CD4-positive, alpha-beta T cell treated with Interferon gamma for 1 hour (primary cell): ENCODE measurements around the gene C3.
"Not testable (repeated sequence)": the region's sequence is repeated elsewhere in the genome, so short reads cannot be mapped to it uniquely, and the experiment has no call there.

Experiments used
- DNase-seq: peaks from one replicate; pipeline ENCODE4 v3.0.0-alpha.2; 2020

Gene C3

DNA sequence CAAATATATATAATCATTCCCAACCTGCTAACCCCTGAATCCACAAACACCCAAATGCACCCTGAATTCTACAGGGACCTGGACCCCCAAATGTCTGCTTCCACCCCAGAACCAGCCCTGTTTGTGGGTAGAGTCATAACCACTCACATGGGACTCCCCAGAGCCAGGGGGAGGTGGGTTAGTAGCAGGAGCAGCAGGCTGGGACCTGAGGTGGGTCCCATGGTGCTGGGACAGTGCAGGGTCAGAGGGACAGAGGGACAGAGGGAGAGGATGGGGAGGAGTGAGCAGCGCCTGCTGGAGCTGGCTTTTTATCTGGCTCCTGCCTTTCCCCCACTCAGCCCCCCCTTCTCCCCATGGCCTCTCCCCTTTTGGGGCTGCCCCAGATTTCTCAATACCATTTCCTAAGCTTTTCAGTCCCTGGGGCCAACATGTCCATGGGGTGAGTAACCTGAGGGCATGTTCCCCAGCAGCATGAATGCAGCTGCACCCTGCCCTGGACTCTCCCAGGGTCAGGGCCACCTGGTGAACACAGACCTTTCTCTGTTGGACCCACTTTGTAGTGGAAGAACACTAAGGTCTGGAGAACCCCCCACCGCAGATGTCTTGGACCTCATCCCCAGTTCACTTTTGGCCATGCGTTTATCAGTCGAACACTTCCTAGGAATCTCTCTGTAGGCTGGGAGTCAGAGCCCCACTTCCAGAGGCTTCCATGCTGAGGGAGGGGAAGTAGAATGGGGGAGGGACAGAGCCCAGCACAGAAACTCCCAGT is at the start of gene C3:
Gene C3 (minus strand): TSS at position 282 of the 769 bp plus-strand sequence. CDS start 61 bp downstream, at position 221.
- DNase-seq: peak; percentile 56

GRCh38 chr19:6769006-6769619 is 48.7 kb upstream of the C3 start:
- DNase-seq: no peak

DNA sequence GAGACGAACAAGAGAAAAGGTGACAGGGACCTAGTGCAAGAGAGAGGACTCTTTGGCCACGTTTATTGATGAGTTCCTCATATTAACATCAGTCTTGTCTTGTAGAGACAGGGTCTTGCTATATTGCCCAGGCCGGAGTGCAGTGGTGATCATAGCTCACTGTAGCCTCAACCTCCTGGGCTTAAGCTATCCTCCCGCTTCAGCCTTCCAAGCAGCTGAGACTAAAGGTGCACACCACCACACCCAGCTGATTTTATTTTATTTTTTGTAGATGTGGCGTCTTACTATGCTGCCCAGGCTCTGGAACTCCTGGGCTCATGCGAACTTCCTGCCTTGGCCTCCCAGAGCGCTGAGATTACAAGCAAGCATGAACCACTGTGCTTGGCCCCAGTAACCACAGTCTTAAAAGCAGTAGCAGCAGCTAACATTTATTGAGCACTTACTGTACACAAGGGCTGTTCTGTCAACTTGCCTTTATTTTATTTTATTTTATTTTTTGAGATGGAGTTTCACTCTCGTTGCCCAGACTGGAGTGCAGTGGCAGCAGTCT is 47.9 kb upstream of the C3 start:
- DNase-seq: no peak

DNA sequence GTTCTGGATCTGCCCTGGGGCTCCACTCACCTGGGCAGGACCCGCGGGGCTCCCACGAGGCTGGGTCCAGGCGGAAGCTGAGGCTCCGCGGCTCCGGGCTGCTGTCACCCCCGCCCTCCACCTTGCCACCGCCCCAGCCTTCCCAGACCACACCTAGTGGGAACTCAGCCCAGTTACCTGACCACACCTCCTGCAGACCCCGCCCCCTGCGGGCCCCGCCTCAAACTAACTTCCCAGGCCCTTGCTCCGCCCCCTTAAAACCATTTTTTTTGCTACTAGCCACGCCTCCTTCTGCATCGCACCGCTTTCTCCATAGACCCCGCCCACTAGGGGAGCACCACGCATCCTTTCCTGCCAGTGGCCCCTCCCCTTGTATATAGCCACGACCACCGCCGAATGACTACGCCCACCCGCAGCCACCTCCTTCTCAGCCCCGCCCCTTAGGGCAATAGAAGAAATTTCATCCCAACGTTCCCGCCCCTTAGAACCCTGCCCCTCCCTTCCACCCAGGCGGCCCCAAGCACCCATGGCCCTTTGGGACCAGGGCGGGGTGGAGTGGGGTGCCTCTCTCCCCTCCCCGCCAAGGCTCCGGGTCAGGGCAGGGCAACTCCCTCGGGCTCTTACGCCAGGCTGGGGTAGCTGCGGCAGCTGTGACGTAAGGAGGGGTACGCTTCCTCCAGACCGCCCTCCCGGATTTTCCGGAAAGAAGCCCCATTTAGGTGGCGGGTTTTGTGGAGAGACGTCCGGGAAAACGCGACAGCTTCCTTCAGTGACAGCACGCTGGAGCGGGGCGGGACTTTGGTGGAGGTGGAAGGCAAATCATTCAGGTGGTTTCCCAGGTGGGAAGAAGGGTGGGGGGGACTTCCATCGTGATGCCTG is 47.1 kb upstream of the C3 start, which contains the start of gene SH2D3A:
Gene SH2D3A (minus strand): TSS at position 79 of the 879 bp plus-strand sequence. CDS start 3,687 bp downstream, outside the sequence.
- DNase-seq: peak; percentile 94

DNA sequence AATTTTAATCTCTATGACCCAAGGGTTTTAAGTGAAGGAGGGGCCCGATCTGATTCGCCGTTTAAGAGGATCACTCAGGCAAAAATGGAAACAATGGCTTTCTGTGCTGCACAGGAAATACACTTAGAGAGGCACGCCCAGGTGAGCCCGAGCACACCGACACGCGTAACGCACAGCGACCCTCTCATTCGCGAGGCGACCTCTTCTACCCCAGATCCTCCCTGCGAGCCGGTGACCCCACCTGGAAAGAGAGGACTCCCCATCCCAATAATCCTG is 46.6 kb upstream of the C3 start:
- DNase-seq: no peak

- DNase-seq: no peak
Measured at GRCh38 chr19:6766357-6767080, 46.1 kb upstream of the C3 start.

GRCh38 chr19:6765738-6766356 is 45.4 kb upstream of the C3 start:
- DNase-seq: no peak

- DNase-seq: not testable (repeated sequence)
Measured at GRCh38 chr19:6762253-6762797, 41.9 kb upstream of the C3 start.

- DNase-seq: peak; percentile 36
Measured at GRCh38 chr19:6761053-6761676, 40.7 kb upstream of the C3 start.

GRCh38 chr19:6760606-6761005 is 40.2 kb upstream of the C3 start:
- DNase-seq: no peak

- DNase-seq: no peak
Measured at GRCh38 chr19:6754653-6755463, 34.4 kb upstream of the C3 start.

- no peak for DNase-seq
Measured at GRCh38 chr19:6754136-6754535, 33.7 kb upstream of the C3 start.

DNA sequence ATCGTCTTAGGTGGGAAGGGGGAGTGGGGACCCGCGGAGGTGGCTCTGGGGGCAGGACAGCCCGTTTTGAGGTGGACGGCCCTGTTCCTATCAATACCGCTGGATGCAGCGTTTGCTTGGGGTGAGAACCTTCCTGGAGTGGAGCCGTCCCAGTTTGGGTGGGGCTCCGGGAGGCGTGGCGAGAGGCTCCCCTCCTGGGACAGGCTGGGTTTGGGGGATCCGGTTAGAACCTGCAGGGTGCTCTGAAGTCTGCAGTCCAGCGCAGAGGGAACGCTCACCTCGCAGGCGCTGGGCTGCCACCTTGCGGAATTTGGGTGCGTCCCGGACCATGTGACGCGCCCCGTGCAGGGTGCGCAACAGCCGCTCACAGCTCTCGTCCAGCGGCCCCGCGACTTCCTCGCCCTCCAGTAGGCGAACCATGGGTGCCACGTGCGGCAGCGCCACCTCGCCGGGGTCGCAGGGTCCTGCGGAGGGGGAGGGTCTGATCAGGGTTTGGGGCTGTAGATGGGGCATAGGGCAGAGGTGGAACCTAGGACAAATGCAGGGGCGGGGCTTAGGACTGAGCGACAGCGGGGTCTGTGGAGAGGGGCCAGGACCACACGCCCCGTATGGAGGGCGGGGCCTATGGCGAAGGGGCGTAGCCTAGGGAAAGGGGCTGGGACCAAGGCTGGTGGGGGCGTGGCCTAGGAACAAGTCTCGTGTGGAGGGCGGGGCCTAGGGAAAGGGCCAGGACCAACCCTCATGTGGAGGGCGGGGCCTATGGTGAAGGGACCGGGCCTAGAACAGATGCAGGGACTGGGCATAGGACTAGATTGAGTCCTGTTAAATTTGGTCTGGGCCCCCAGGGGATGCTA is 33.0 kb upstream of the C3 start:
- DNase-seq: peak; percentile 84

GRCh38 chr19:6752256-6753177 is 32.1 kb upstream of the C3 start:
- DNase-seq: no peak

GRCh38 chr19:6751189-6751588 is 30.7 kb upstream of the C3 start:
- no peak for DNase-seq

DNA sequence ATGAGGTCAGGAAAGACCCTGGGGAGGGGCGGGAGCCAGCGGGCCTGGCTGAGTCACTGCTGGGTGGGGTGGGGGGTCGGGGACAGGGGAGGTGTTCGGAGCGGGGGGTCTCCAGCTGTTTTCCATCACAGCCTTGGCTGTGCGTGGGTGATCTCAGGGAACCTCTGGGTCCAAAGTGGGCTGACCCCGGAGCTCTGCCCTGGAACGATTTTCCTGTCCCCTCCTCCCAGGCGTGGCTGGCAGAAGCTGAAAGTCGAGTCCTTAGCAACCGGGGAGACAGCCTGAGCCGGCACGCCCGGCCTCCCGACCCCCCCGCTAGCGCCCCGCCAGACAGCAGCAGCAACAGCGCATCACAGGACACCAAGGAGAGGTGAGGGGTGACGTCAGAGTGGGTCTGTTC is 29.6 kb upstream of the C3 start:
- no peak for DNase-seq

DNA sequence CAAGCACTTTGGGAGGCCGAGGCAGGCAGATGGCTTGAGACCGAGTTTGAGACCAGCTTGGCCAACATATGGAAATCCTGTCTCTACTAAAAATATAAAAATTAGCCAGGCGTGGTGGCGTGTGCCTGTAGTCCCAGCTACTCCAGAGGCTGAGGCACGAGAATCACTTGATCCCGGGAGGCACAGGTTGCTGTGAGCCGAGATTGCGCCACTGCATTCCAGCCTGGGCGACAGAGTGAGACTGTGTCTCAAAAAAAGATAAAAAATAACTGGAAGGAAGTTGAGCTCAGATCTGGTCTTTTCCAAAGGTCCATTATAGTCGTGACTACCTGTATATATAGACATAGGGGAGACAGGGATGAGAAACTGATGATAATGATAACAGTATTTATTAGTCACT is 28.1 kb upstream of the C3 start:
- DNase-seq: not testable (repeated sequence)

DNA sequence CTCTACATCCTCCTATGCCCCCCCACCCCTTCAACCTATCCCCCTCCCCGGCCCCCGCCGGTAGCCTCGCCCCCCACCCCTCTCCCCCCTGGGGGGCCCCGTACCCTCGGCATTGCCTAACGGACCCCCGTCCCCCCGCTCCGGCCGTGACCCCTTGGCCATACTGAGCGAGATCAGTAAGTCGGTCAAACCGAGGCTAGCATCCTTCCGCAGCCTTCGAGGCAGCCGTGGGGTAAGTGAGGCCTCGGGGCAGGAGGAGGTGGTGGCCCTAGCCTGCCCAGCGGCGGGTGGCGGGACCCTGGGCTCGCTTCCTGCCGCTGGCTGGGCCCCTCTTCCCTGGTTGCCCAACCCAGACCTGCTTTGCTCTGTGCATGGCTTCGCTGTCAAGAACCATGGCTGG is 25.5 kb upstream of the C3 start:
- no peak for DNase-seq
